DND-41 (cell line): ENCODE data around the gene GMPR.

ENCODE experiments used
- CTCF ChIP-seq: IDR thresholded peaks from 2 replicates; pipeline ENCODE4 v1.5.1; 2012; ENCODE audit warnings: borderline replicate concordance, low read length, moderate library complexity, mild to moderate bottlenecking; ENCODE audit not compliant: poor library complexity, severe bottlenecking; ENCODE audit errors: extremely low read depth
- EZH2 ChIP-seq: IDR thresholded peaks from 3 replicates; pipeline ENCODE4 v1.6.1; 2012; ENCODE audit warnings: borderline replicate concordance, low read depth, mild to moderate bottlenecking, moderate library complexity, low read length, inconsistent platforms; ENCODE audit not compliant: severe bottlenecking

GRCh38 chr6:16333580-16333979, 95.2 kb downstream of the GMPR start:
- TF ChIP-seq CTCF: no peak
- no peak for TF ChIP-seq EZH2
